Caco-2 (cell line): ENCODE data around the gene GSTT4. TPM values are rescaled to one million over a fixed set of nuclear protein-coding genes. Genes with fewer than 3 reads are reported as not detected.

Experiments used
- BruUV-seq: library from RNA; stranded (reverse); fragments of 400-500 nt; replicated peaks from 2 replicates; lab custom pipeline; 2021; lab: Mats Ljungman, UMichigan
- CTCF ChIA-PET: fragments of 300-600 bp; sonication (Branson Sonifier 250); formaldehyde crosslinking; loops from one replicate; lab custom pipeline; 2022; ENCODE audit warnings: antibody characterized with exemption; lab: Charles Lee
- POLR2A ChIA-PET: fragments of 300-600 bp; sonication (Branson Sonifier 250); formaldehyde crosslinking; loops from one replicate; lab custom pipeline; 2022; ENCODE audit warnings: antibody characterized with exemption; lab: Charles Lee
- DNase-seq, 2 experiments: peaks; one replicate each; pipeline versions ENCODE4 v3.0.0 to v3.0.0-alpha.2; 2020 to 2022
- H3K27me3 ChIP-seq: replicated peaks from 2 replicates; pipeline ENCODE4 v1.6.0; 2011; ENCODE audit warnings: low read length; ENCODE audit not compliant: control insufficient read depth, insufficient read depth
- H3K36me3 ChIP-seq: 2 replicates; pipeline ENCODE4 v1.5.1; 2011; ENCODE audit warnings: low read length; ENCODE audit not compliant: control insufficient read depth, insufficient read depth
- H3K4me1 ChIP-seq: fragments of 250-450 bp; sonication (Bioruptor Pico); 2 replicates; pipeline ENCODE4 v1.5.1; 2020; ENCODE audit warnings: mild to moderate bottlenecking
- H3K4me3 ChIP-seq: 2 replicates; pipeline ENCODE4 v1.5.1; 2011; ENCODE audit warnings: low read depth, mild to moderate bottlenecking, control low read depth, low read length
- H3K9me3 ChIP-seq: fragments of 250-450 bp; sonication (Bioruptor Pico); 2 replicates; pipeline ENCODE4 v1.5.1; 2020; ENCODE audit warnings: mild to moderate bottlenecking, moderate library complexity
- H3K27ac Mint-ChIP-seq: one replicate; pipeline ENCODE4 v1.8.0; 2022; ENCODE audit warnings: mixed read lengths; ENCODE audit not compliant: unreplicated experiment
- H3K27me3 Mint-ChIP-seq: one replicate; pipeline ENCODE4 v1.8.0; 2022; ENCODE audit warnings: mixed read lengths; ENCODE audit not compliant: insufficient read depth, unreplicated experiment
- H3K36me3 Mint-ChIP-seq: one replicate; pipeline ENCODE4 v1.8.0; 2022; ENCODE audit warnings: mild to moderate bottlenecking, mixed read lengths; ENCODE audit not compliant: insufficient read depth, unreplicated experiment
- H3K4me1 Mint-ChIP-seq: one replicate; pipeline ENCODE4 v1.8.0; 2022; ENCODE audit warnings: low read depth, mixed read lengths; ENCODE audit not compliant: unreplicated experiment
- H3K4me3 Mint-ChIP-seq: one replicate; pipeline ENCODE4 v1.8.0; 2022; ENCODE audit warnings: mild to moderate bottlenecking, moderate library complexity, mixed read lengths; ENCODE audit not compliant: unreplicated experiment
- H3K9me3 Mint-ChIP-seq: one replicate; pipeline ENCODE4 v1.8.0; 2022; ENCODE audit warnings: mixed read lengths; ENCODE audit not compliant: unreplicated experiment
- CTCF ChIP-seq, 2 experiments: fragments of 200-600 bp in 1 of 2; IDR thresholded peaks; 1 replicate in 1 of 2; 2 replicates in 1 of 2; pipeline versions ENCODE4 v1.5.1 to v1.8.0; 2011 to 2022; ENCODE audit warnings: antibody characterized with exemption in 1 of 2, control low read depth in 1 of 2, inconsistent platforms in 1 of 2, low read depth in 1 of 2, low read length in 1 of 2, mild to moderate bottlenecking in 1 of 2, moderate library complexity in 1 of 2; ENCODE audit not compliant: insufficient read depth in 1 of 2, severe bottlenecking in 1 of 2, unreplicated experiment in 1 of 2
- intact Hi-C: fragments of 100-400 bp; cut with micrococcal nuclease; formaldehyde crosslinking; loops from one replicate; pipeline ENCODE4 v1.10.0; 2022; ENCODE audit not compliant: unreplicated experiment
- total RNA-seq: library from RNA; stranded (reverse); gene quantifications from 2 replicates; pipeline ENCODE4 v1.2.3, GENCODE V29; 2022

GSTT4 gene
- total RNA-seq, 1 experiment from 2014 or later = 0.16 TPM

- POLR2A ChIA-PET = no interaction called here
- no peak overlapping the region for H3K4me3 ChIP-seq
- Mint-ChIP-seq H3K36me3 (no peaks in the 10 kb centered on the region), H3K27me3 (no peaks in the 10 kb centered on the region), H3K27ac (no peak overlapping the region), H3K9me3 (no peaks in the 10 kb centered on the region), H3K4me3 (no peak overlapping the region), H3K4me1 (no peaks in the 10 kb centered on the region)
- no peaks in the 10 kb centered on the region for H3K27me3 ChIP-seq
- no peaks in the 10 kb centered on the region for H3K9me3 ChIP-seq
- H3K4me1 ChIP-seq = no peaks in the 10 kb centered on the region
- CTCF ChIA-PET = no interaction called here
- H3K36me3 ChIP-seq = no peaks in the 10 kb centered on the region
- DNase-seq = no peak
- intact Hi-C loops = no loop called here
- no peak for TF ChIP-seq CTCF (IDR thresholded peaks at IDR 0.05; ENCODE audit: insufficient read depth in 1 of 2, low read depth in 1 of 2, low read length in 1 of 2, severe bottlenecking in 1 of 2, unreplicated experiment in 1 of 2)
- BruUV-seq = no TSS peak
Observed at GRCh38 chr22:24029304-24029703, 24.1 kb upstream of the GSTT4 start.

GRCh38 chr22:24028533-24028932, 23.3 kb upstream of the GSTT4 start:
- intact Hi-C loops = no loop called here
- Mint-ChIP-seq H3K27me3 (no peaks in the 10 kb centered on the region), H3K9me3 (no peaks in the 10 kb centered on the region), H3K27ac (no peak overlapping the region), H3K36me3 (no peaks in the 10 kb centered on the region), H3K4me3 (no peak overlapping the region), H3K4me1 (no peaks in the 10 kb centered on the region)
- Histone ChIP-seq H3K4me3 (no peak overlapping the region), H3K9me3 (no peaks in the 10 kb centered on the region), H3K27me3 (no peaks in the 10 kb centered on the region), H3K4me1 (no peaks in the 10 kb centered on the region), H3K36me3 (no peaks in the 10 kb centered on the region)
- no peak for DNase-seq
- BruUV-seq = no TSS peak
- CTCF ChIA-PET = no interaction called here
- no peak for TF ChIP-seq CTCF (IDR thresholded peaks at IDR 0.05; ENCODE audit: insufficient read depth in 1 of 2, low read depth in 1 of 2, low read length in 1 of 2, severe bottlenecking in 1 of 2, unreplicated experiment in 1 of 2)
- POLR2A ChIA-PET = no interaction called here

GRCh38 chr22:24027991-24028390, 22.7 kb upstream of the GSTT4 start:
- ChIA-PET POLR2A (no interaction called here), CTCF (no interaction called here)
- Mint-ChIP-seq H3K27ac (no peak overlapping the region), H3K4me1 (no peaks in the 10 kb centered on the region), H3K27me3 (no peaks in the 10 kb centered on the region), H3K9me3 (no peaks in the 10 kb centered on the region), H3K4me3 (no peak overlapping the region), H3K36me3 (no peaks in the 10 kb centered on the region)
- Histone ChIP-seq H3K9me3 (no peaks in the 10 kb centered on the region), H3K27me3 (no peaks in the 10 kb centered on the region), H3K4me3 (no peak overlapping the region), H3K36me3 (no peaks in the 10 kb centered on the region), H3K4me1 (no peaks in the 10 kb centered on the region)
- BruUV-seq = no TSS peak
- intact Hi-C loops = no loop called here
- no peak for TF ChIP-seq CTCF (IDR thresholded peaks at IDR 0.05; ENCODE audit: insufficient read depth in 1 of 2, low read depth in 1 of 2, low read length in 1 of 2, severe bottlenecking in 1 of 2, unreplicated experiment in 1 of 2)
- DNase-seq = no peak
